WTC11 (cell line): ENCODE measurements around the gene PDSS2.

ENCODE experiments used
- AFF4 ChIP-seq: sonication (generic); formaldehyde crosslinking; IDR thresholded peaks from 2 replicates; pipeline ENCODE4 v1.8.1; 2023; ENCODE audit warnings: mild to moderate bottlenecking, missing genetic modification reagents, borderline replicate concordance
- CDX4 ChIP-seq: fragments of 250-450 bp; sonication (Bioruptor Pico); IDR thresholded peaks from 2 replicates; pipeline ENCODE4 v1.9.0; 2021; ENCODE audit warnings: moderate library complexity, mild to moderate bottlenecking, inconsistent platforms, borderline replicate concordance
- CREM ChIP-seq: sonication (generic); formaldehyde crosslinking; IDR thresholded peaks from 2 replicates; pipeline ENCODE4 v1.8.1; 2022; ENCODE audit warnings: mild to moderate bottlenecking, missing genetic modification reagents, moderate library complexity
- CTCF ChIP-seq: fragments of 200-600 bp; IDR thresholded peaks from 2 replicates; pipeline ENCODE4 v1.8.0; 2022; ENCODE audit warnings: antibody characterized with exemption
- FOXK1 ChIP-seq: sonication (generic); formaldehyde crosslinking; IDR thresholded peaks from 2 replicates; pipeline ENCODE4 v1.8.0; 2022; ENCODE audit warnings: mild to moderate bottlenecking, moderate library complexity, missing genetic modification reagents
- HMGXB4 ChIP-seq: sonication (generic); formaldehyde crosslinking; IDR thresholded peaks from 2 replicates; pipeline ENCODE4 v1.8.1; 2023; ENCODE audit warnings: mild to moderate bottlenecking, moderate library complexity, missing genetic modification reagents
- KAT7 ChIP-seq: sonication (generic); formaldehyde crosslinking; IDR thresholded peaks from 2 replicates; pipeline ENCODE4 v1.8.1; 2023; ENCODE audit warnings: missing genetic modification reagents, mild to moderate bottlenecking, borderline replicate concordance
- SP1 ChIP-seq: sonication (generic); formaldehyde crosslinking; conservative IDR thresholded peaks from 2 replicates; pipeline ENCODE4 v1.8.1; 2022; ENCODE audit warnings: missing genetic modification reagents
- TCF7 ChIP-seq: sonication (generic); formaldehyde crosslinking; IDR thresholded peaks from 2 replicates; pipeline ENCODE4 v1.8.0; 2022; ENCODE audit warnings: mild to moderate bottlenecking, low read depth, missing genetic modification reagents, moderate library complexity
- TP53 ChIP-seq: sonication (generic); formaldehyde crosslinking; IDR thresholded peaks from 2 replicates; pipeline ENCODE4 v1.8.1; 2023; ENCODE audit warnings: mild to moderate bottlenecking, missing genetic modification reagents
- ZBTB43 ChIP-seq: sonication (generic); formaldehyde crosslinking; IDR thresholded peaks from 2 replicates; pipeline ENCODE4 v1.8.1; 2023; ENCODE audit warnings: mild to moderate bottlenecking, missing genetic modification reagents
- ZNF317 ChIP-seq: sonication (generic); formaldehyde crosslinking; IDR thresholded peaks from 2 replicates; pipeline ENCODE4 v1.8.1; 2023; ENCODE audit warnings: low read depth, mild to moderate bottlenecking, moderate library complexity, missing genetic modification reagents, borderline replicate concordance
- ZNF396 ChIP-seq: fragments of 250-450 bp; sonication (Bioruptor Pico); IDR thresholded peaks from 2 replicates; pipeline ENCODE4 v1.8.0; 2021; ENCODE audit warnings: mild to moderate bottlenecking, moderate library complexity, borderline replicate concordance
- ZNF416 ChIP-seq: fragments of 250-450 bp; sonication (Bioruptor Pico); IDR thresholded peaks from 2 replicates; pipeline ENCODE4 v1.9.0; 2021; ENCODE audit warnings: mild to moderate bottlenecking, inconsistent platforms

GRCh38 chr6:107355659-107356058 lies 103.7 kb downstream of the PDSS2 start:
- TF ChIP-seq CTCF, result no peak
- TF ChIP-seq AFF4 (CRISPR knock-in tag), result no peak
- no peak for TF ChIP-seq ZBTB43 (CRISPR knock-in tag)
- no peak for TF ChIP-seq TCF7
- no peak for TF ChIP-seq SP1 (CRISPR knock-in tag)
- no peak for TF ChIP-seq CREM (CRISPR knock-in tag)
- no peak for TF ChIP-seq HMGXB4 (CRISPR knock-in tag)
- no peak for TF ChIP-seq KAT7 (CRISPR knock-in tag)
- TF ChIP-seq CDX4 (CRISPR knock-in tag), result no peak
- TF ChIP-seq FOXK1 (CRISPR knock-in tag), result no peak
- TF ChIP-seq ZNF396 (CRISPR knock-in tag), result no peak
- no peak for TF ChIP-seq TP53 (CRISPR knock-in tag)
- no peak for TF ChIP-seq ZNF416 (CRISPR knock-in tag)
- no peak for TF ChIP-seq ZNF317 (CRISPR knock-in tag)
